Natural killer cell (primary cell): ENCODE results near the gene PKHD1. TPM values are rescaled to one million over a fixed set of nuclear protein-coding genes. Genes with fewer than 3 reads are reported as not detected.

Experiments
- ATAC-seq, 3 donors: fragments of 150-1000 bp in 2 of 3; fragments of 200-7000 bp in 1 of 3; cut with Tn5 transposase; 1 replicate in 1 of 3; 2 replicates in 2 of 3; pipeline ENCODE4 v1.10.0; 2021; ENCODE audit warnings: mild to moderate bottlenecking in 2 of 3, moderate library complexity in 2 of 3
- DNase-seq, 2 donors: peaks; one replicate each; pipeline versions ENCODE4 v3.0.0 to v3.0.0-alpha.2; 2013 to 2021; ENCODE audit warnings: mixed read lengths in 1 of 2
- H3K27ac ChIP-seq: one replicate; pipeline ENCODE4 v1.5.1; 2013; ENCODE audit warnings: mild to moderate bottlenecking, low read length
- H3K27me3 ChIP-seq: one replicate; pipeline ENCODE4 v1.6.1; 2013; ENCODE audit warnings: low read length; ENCODE audit not compliant: control insufficient read depth, insufficient read depth
- H3K36me3 ChIP-seq: one replicate; pipeline ENCODE4 v1.6.1; 2013; ENCODE audit warnings: low read length; ENCODE audit not compliant: control insufficient read depth, insufficient read depth
- H3K4me1 ChIP-seq: one replicate; pipeline ENCODE4 v1.6.1; 2013; ENCODE audit warnings: low read length; ENCODE audit not compliant: control insufficient read depth, insufficient read depth
- H3K4me3 ChIP-seq: one replicate; pipeline ENCODE4 v1.5.1; 2013; ENCODE audit warnings: low read length
- H3K9me3 ChIP-seq: one replicate; pipeline ENCODE4 v1.6.1; 2013; ENCODE audit warnings: low read length; ENCODE audit not compliant: control insufficient read depth, insufficient read depth
- H3K27ac Mint-ChIP-seq, 2 donors: one replicate each; pipeline ENCODE4 v1.8.0; 2022; ENCODE audit warnings: mild to moderate bottlenecking in 2 of 2, mixed read lengths in 2 of 2, moderate library complexity in 1 of 2
- H3K27me3 Mint-ChIP-seq, 2 donors: one replicate each; pipeline ENCODE4 v1.8.0; 2022; ENCODE audit warnings: low read depth in 2 of 2, mixed read lengths in 2 of 2
- H3K36me3 Mint-ChIP-seq: one replicate; pipeline ENCODE4 v1.8.0; 2022; ENCODE audit warnings: mixed read lengths
- H3K4me1 Mint-ChIP-seq, 2 donors: one replicate each; pipeline ENCODE4 v1.8.0; 2022; ENCODE audit warnings: mixed read lengths in 2 of 2
- H3K4me3 Mint-ChIP-seq: one replicate; pipeline ENCODE4 v1.8.0; 2022; ENCODE audit warnings: mild to moderate bottlenecking, moderate library complexity, mixed read lengths
- H3K9me3 Mint-ChIP-seq, 2 donors: one replicate each; pipeline ENCODE4 v1.8.0; 2022; ENCODE audit warnings: mixed read lengths in 2 of 2
- CTCF ChIP-seq: fragments of 200-600 bp; IDR thresholded peaks from one replicate; pipeline ENCODE4 v1.8.0; 2022; ENCODE audit warnings: antibody characterized with exemption
- WGBS: methylation state at CpG from one replicate; pipeline ENCODE4 v1.1.7; 2013; ENCODE audit warnings: missing lambda C conversion rate; ENCODE audit not compliant: insufficient coverage; 5-methylcytosine and 5-hydroxymethylcytosine counted together
- intact Hi-C: fragments of 100-400 bp; cut with micrococcal nuclease; formaldehyde crosslinking; loops from one replicate; pipeline ENCODE4 v1.14.2; 2022
- total RNA-seq, 4 donors: library from RNA; stranded (reverse); fragments of 120-200 nt in 1 of 4; gene quantifications; one replicate each; pipeline versions ENCODE4 v1.2.3 to v1.2.4, GENCODE V29; 2013 to 2022

The PKHD1 gene
- total RNA-seq, 3 donors from 2014 or later (not counting 1 experiment from before 2014, with no cell fraction given) = not detected

GRCh38 chr6:51892750-51893149, 194.7 kb downstream of the PKHD1 start:
- no peaks in the 10 kb centered on the region for H3K36me3 ChIP-seq
- no peak for DNase-seq
- H3K36me3 Mint-ChIP-seq = peaks cover 6% of the 10 kb centered on the region
- no peaks in the 10 kb centered on the region for H3K4me1 Mint-ChIP-seq
- no peak for TF ChIP-seq CTCF
- H3K9me3 ChIP-seq = no peaks in the 10 kb centered on the region
- no peak overlapping the region for H3K4me3 ChIP-seq
- intact Hi-C loops = no loop called here
- WGBS = 89% methylated on average over 4 of the region's 4 CpGs
- no peak for ATAC-seq
- no peak overlapping the region for H3K27ac ChIP-seq
- H3K27me3 ChIP-seq = no peaks in the 10 kb centered on the region
- no peaks in the 10 kb centered on the region for H3K9me3 Mint-ChIP-seq
- no peaks in the 10 kb centered on the region for H3K4me1 ChIP-seq
- H3K27me3 Mint-ChIP-seq = no peaks in the 10 kb centered on the region
- H3K4me3 Mint-ChIP-seq = no peak overlapping the region
- no peak overlapping the region for H3K27ac Mint-ChIP-seq

- no peak for TF ChIP-seq CTCF
- H3K4me1 Mint-ChIP-seq = no peaks in the 10 kb centered on the region
Measured at GRCh38 chr6:51892339-51892738, 195.1 kb downstream of the PKHD1 start.

GRCh38 chr6:51891784-51892183, 195.6 kb downstream of the PKHD1 start:
- WGBS = 56% methylated on average over 4 of the region's 4 CpGs
- H3K36me3 Mint-ChIP-seq = peaks cover 6% of the 10 kb centered on the region

More at GRCh38 chr6:51892339-51892738, 195.1 kb downstream of the PKHD1 start:
- Histone ChIP-seq H3K9me3 (no peaks in the 10 kb centered on the region), H3K4me3 (no peak overlapping the region), H3K27me3 (no peaks in the 10 kb centered on the region), H3K27ac (no peak overlapping the region), H3K36me3 (no peaks in the 10 kb centered on the region), H3K4me1 (no peaks in the 10 kb centered on the region)
- DNase-seq = no peak
- H3K36me3 Mint-ChIP-seq = peaks cover 6% of the 10 kb centered on the region
- no peak for ATAC-seq
- no peak overlapping the region for H3K27ac Mint-ChIP-seq
- H3K4me3 Mint-ChIP-seq = no peak overlapping the region
- no peaks in the 10 kb centered on the region for H3K9me3 Mint-ChIP-seq
- WGBS = 77% methylated on average over 3 of the region's 3 CpGs
- intact Hi-C loops = no loop called here
- H3K27me3 Mint-ChIP-seq = no peaks in the 10 kb centered on the region

More at GRCh38 chr6:51891784-51892183, 195.6 kb downstream of the PKHD1 start:
- H3K9me3 Mint-ChIP-seq = no peaks in the 10 kb centered on the region
- intact Hi-C loops = no loop called here
- H3K36me3 ChIP-seq = no peaks in the 10 kb centered on the region
- no peaks in the 10 kb centered on the region for H3K4me1 Mint-ChIP-seq
- H3K27me3 Mint-ChIP-seq = no peaks in the 10 kb centered on the region
- no peaks in the 10 kb centered on the region for H3K4me1 ChIP-seq
- H3K27ac Mint-ChIP-seq = no peak overlapping the region
- no peak overlapping the region for H3K4me3 Mint-ChIP-seq
- TF ChIP-seq CTCF = no peak
- no peak for ATAC-seq
- no peak overlapping the region for H3K4me3 ChIP-seq
- H3K9me3 ChIP-seq = no peaks in the 10 kb centered on the region
- no peak overlapping the region for H3K27ac ChIP-seq
- no peaks in the 10 kb centered on the region for H3K27me3 ChIP-seq
- DNase-seq = no peak
